Esophagus (tissue), 2 donors: Measurements from ENCODE around the gene BEST3. TPM values are rescaled to one million over a fixed set of nuclear protein-coding genes. Genes with fewer than 3 reads are reported as not detected.

Experiments
- H3K27ac ChIP-seq, 2 donors: one replicate each; pipeline ENCODE4 v1.5.1; 2013; ENCODE audit warnings: low read depth in 2 of 2, mild to moderate bottlenecking in 2 of 2, inconsistent platforms in 1 of 2, low read length in 1 of 2, moderate library complexity in 1 of 2
- H3K27me3 ChIP-seq, 2 donors: one replicate each; pipeline ENCODE4 v1.6.1; 2013; ENCODE audit warnings: low read length in 2 of 2, control low read depth in 1 of 2, mild to moderate bottlenecking in 1 of 2; ENCODE audit not compliant: insufficient read depth in 2 of 2, control insufficient read depth in 1 of 2
- H3K36me3 ChIP-seq, 2 donors: one replicate each; pipeline ENCODE4 v1.6.1; 2013; ENCODE audit warnings: low read length in 1 of 2; ENCODE audit not compliant: control insufficient read depth in 2 of 2, insufficient read depth in 2 of 2
- H3K4me1 ChIP-seq, 2 donors: one replicate each; pipeline ENCODE4 v1.6.1; 2013; ENCODE audit warnings: low read length in 1 of 2; ENCODE audit not compliant: control insufficient read depth in 2 of 2, insufficient read depth in 2 of 2
- H3K4me3 ChIP-seq, 2 donors: one replicate each; pipeline ENCODE4 v1.5.1; 2013; ENCODE audit warnings: low read length in 2 of 2, mild to moderate bottlenecking in 2 of 2, low read depth in 1 of 2, moderate library complexity in 1 of 2
- H3K9me3 ChIP-seq, 2 donors: one replicate each; pipeline ENCODE4 v1.6.1; 2013; ENCODE audit warnings: mild to moderate bottlenecking in 2 of 2, low read depth in 1 of 2, low read length in 1 of 2, moderate library complexity in 1 of 2; ENCODE audit not compliant: control insufficient read depth in 2 of 2, insufficient read depth in 1 of 2
- WGBS, 2 donors: extraction: QIAGEN DNeasy Blood & Tissue Kit; methylation state at CpG; one replicate each; pipeline ENCODE4 v1.1.7; 2013; 5-methylcytosine and 5-hydroxymethylcytosine counted together
- polyA plus RNA-seq, 2 donors: library from polyadenylated mRNA; stranded (reverse); fragments of 200-250 nt; gene quantifications; one replicate each; pipeline ENCODE4 v1.2.3, GENCODE V29; 2013
- donor health status: healthy with polysubstance abuse.
- donor health status: Bipolar disorder and iron deficiency.

BEST3 gene
- polyA plus RNA-seq, 2 donors, result not detected

DNA sequence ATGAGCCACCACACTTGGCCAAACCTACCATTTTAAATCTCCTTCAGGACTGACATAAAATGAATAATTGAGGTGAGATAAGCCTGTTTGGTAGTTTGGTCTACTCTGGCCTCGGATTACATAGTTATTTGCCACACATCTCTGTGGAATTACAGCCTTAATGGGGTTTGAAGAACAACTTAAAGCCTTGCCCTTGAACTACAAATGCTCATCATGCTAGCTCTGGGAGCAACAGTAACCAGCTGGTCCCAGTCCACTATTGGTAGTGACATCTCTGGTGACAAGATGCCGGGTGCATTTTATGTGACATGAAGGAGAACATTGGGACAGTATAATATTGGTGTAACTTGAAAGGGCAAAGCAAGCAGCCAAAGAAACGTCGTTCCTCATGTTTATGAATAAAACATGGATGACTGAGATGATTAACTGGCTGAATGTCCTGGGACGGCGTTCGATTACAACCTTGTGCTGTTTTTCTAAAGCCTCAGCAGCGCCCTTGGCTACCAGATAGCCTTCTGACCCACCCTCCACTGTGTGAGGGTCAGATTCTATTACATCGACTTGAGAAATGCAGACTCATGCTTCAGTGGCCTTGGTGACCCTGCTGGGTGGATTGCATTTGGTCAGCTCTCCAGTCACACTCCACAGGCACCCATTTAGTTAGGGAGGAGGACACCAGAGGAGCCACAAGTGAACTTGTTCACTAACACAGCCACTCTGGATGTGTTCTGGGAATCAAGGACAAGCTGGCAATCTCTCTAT is 41.5 kb downstream of the BEST3 start:
- Histone ChIP-seq H3K36me3 (no peaks in the 10 kb centered on the region), H3K4me1 (peaks cover 2 to 3% of the 10 kb centered on the region in 2 donors), H3K27me3 (no peaks in the 10 kb centered on the region), H3K9me3 (no peaks in the 10 kb centered on the region), H3K4me3 (no peak overlapping the region), H3K27ac (no peak overlapping the region)
- WGBS, 2 donors, result 61 to 75% methylated on average over 9 of the region's 9 CpGs

DNA sequence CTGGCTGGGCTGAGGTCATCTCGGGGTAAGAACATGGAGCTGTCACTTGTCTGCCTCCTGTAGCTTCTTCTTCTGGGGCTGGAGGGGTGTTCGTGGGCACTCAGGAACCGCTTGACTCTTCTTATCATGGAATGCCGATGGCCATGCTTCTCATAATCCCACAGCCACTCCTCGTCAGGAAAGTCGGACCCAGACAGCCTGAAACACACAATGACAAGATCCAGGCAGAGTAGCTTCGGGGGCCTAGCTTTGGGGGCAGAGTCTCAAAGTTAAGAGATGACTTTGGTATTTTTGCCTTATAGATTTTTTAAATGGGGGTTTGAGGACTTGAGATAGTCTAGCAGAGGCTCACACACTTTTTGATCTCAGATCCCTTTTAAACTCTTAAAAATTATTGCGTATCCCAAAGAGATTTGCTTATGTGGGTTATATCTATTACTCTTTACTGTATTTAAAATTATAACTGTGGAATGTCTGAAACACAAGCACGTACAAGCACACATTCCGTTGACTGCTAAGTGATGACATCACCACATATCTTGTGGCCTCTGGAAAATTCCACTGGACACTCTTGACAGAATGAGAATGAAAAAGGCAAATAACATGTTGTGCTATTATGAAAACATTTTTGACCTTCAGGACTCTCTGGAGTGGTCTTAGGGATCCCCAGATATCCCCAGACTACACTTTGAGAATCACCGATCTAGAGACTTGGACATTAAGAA is 43.3 kb downstream of the BEST3 start:
- H3K4me1 ChIP-seq, result peaks cover 2 to 3% of the 10 kb centered on the region in 2 donors
- no peaks in the 10 kb centered on the region for H3K9me3 ChIP-seq
- no peak overlapping the region for H3K27ac ChIP-seq
- H3K36me3 ChIP-seq, result no peaks in the 10 kb centered on the region
- H3K27me3 ChIP-seq, result no peaks in the 10 kb centered on the region
- no peak overlapping the region for H3K4me3 ChIP-seq
- 65 to 68% methylated on average over 11 of the region's 11 CpGs for WGBS, 2 donors

DNA sequence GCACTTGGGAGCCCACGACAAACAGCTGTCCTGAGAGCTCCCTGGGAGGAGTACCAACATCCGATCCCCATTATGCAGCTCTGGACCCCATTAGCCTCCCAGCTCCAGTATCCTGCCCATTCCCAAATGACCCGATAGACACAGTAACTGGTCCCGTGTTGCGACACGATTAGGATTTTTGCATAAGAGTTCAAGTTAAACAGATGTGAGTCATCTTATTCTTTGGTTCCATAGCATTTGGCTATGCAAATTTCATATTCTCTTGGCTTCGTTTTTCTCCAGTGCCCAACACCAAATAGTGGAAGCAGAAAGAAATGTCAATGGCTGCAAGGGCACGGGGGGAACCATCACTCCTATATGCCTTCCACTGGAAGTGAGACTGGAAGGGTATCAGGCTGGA is 45.4 kb downstream of the BEST3 start:
- H3K4me1 ChIP-seq, result peaks cover 2 to 3% of the 10 kb centered on the region in 2 donors
- H3K36me3 ChIP-seq, result no peaks in the 10 kb centered on the region
- H3K27me3 ChIP-seq, result no peaks in the 10 kb centered on the region
- no peak overlapping the region for H3K4me3 ChIP-seq
- no peak overlapping the region for H3K27ac ChIP-seq
- H3K9me3 ChIP-seq, result no peaks in the 10 kb centered on the region
- 74 to 75% methylated on average over 8 of the region's 8 CpGs for WGBS, 2 donors

DNA sequence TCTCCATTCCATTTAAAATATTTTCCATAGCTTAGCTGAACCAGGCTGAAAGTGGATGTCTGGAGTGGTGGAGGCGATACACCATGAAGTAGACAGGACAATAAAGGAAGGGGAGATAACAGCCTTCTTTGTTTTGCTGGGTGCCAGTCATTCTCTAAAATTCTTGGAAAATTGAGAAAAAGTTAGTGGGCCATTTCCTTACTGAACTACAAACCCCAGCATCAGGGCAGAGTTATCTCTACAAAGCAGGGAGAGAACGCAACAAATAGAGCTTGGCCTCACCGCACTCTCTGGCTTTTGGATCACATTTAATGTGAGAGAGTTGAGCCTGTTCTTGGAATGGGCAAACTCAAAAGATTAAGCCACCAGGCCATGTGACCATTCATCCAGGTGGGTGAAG is 47.2 kb downstream of the BEST3 start:
- H3K4me3 ChIP-seq, result no peak overlapping the region
- H3K4me1 ChIP-seq, result peaks cover 0 to 3% of the 10 kb centered on the region in 2 donors
- 92 to 95% methylated on average over 3 of the region's 3 CpGs for WGBS, 2 donors
- H3K36me3 ChIP-seq, result no peaks in the 10 kb centered on the region
- H3K27ac ChIP-seq, result no peak overlapping the region
- no peaks in the 10 kb centered on the region for H3K27me3 ChIP-seq
- H3K9me3 ChIP-seq, result no peaks in the 10 kb centered on the region

GRCh38 chr12:69649529-69649928 is 49.6 kb downstream of the BEST3 start:
- H3K4me3 ChIP-seq, result no peak overlapping the region
- no peaks in the 10 kb centered on the region for H3K27me3 ChIP-seq
- H3K27ac ChIP-seq, result no peak overlapping the region
- H3K9me3 ChIP-seq, result no peaks in the 10 kb centered on the region
- 50 to 61% methylated on average over 4 of the region's 4 CpGs for WGBS, 2 donors
- H3K4me1 ChIP-seq, result no peaks in the 10 kb centered on the region
- H3K36me3 ChIP-seq, result no peaks in the 10 kb centered on the region

- Histone ChIP-seq H3K27ac (no peak overlapping the region), H3K4me3 (no peak overlapping the region), H3K27me3 (no peaks in the 10 kb centered on the region), H3K36me3 (no peaks in the 10 kb centered on the region), H3K9me3 (no peaks in the 10 kb centered on the region), H3K4me1 (no peaks in the 10 kb centered on the region)
- WGBS, 2 donors, result 78 to 79% methylated on average over 3 of the region's 3 CpGs
Measured at GRCh38 chr12:69648476-69648875, 50.6 kb downstream of the BEST3 start.

- Histone ChIP-seq H3K4me3 (no peak overlapping the region), H3K9me3 (no peaks in the 10 kb centered on the region), H3K27me3 (no peaks in the 10 kb centered on the region), H3K4me1 (no peaks in the 10 kb centered on the region), H3K27ac (no peak overlapping the region), H3K36me3 (no peaks in the 10 kb centered on the region)
- 67 to 73% methylated on average over 4 of the region's 4 CpGs for WGBS, 2 donors
Measured at GRCh38 chr12:69647178-69647577, 51.9 kb downstream of the BEST3 start.

DNA sequence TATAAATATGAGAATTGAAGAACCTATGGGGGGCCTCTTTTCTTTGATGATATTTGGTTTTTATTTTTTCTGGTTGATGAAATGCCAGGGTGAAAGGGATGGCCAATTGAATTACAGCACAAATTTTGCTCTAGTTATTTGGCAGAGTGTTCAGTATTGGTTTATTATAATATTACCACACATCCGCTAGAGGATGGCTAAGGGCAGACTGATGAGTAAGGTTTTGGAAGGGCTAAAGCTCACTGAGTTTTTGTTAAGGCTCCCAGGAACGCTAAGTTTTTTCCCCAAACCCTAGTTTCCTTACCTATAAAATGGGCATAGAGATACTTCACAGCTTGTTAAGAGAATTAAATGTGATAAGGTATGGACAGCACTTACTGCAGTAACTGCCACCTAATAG is 54.1 kb downstream of the BEST3 start:
- H3K9me3 ChIP-seq, result no peaks in the 10 kb centered on the region
- WGBS, 2 donors, result 83 to 87% methylated on average over 2 of the region's 2 CpGs
- H3K27ac ChIP-seq, result no peak overlapping the region
- no peak overlapping the region for H3K4me3 ChIP-seq
- no peaks in the 10 kb centered on the region for H3K4me1 ChIP-seq
- H3K27me3 ChIP-seq, result no peaks in the 10 kb centered on the region
- H3K36me3 ChIP-seq, result no peaks in the 10 kb centered on the region

DNA sequence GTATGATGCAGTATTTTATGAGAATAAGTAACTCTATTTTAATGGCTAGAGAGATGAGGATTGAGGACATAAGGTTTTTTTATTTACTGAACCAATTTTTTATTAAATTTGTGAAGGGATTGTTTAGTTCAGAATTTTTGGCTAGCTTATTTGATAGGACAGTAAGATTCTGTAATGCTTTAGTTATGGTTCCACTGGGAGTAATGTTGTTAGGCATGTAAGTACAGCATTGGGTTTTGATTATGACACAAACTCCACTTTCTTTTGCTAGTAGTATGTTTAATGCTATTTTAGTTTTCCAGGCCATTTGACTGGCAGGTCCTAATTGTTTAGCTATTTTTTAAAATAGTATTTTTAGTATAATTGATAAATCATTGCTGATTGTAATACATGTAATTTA is 54.6 kb downstream of the BEST3 start:
- no peaks in the 10 kb centered on the region for H3K4me1 ChIP-seq
- H3K27ac ChIP-seq, result no peak overlapping the region
- H3K27me3 ChIP-seq, result no peaks in the 10 kb centered on the region
- no peaks in the 10 kb centered on the region for H3K36me3 ChIP-seq
- H3K9me3 ChIP-seq, result no peaks in the 10 kb centered on the region
- no peak overlapping the region for H3K4me3 ChIP-seq

DNA sequence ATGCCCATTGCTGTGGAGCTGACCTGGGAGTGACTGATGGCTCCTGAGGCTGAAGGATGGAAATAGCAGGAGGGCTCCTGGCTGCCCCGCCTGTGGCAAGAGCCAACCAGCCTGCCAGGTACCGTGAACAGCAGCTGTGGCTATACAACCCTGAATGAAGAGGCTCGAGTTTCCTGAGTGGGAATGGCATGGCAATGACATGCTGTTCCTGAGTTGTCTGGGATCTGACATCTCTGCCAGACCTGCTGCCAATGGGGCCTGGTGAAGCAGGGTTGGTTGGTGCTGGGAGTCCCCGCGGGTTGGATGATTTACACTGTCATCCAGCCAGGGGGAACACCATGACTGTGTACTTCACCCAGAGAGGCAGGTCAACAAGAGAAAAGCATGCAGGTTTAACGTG is 56.6 kb downstream of the BEST3 start:
- no peaks in the 10 kb centered on the region for H3K9me3 ChIP-seq
- H3K36me3 ChIP-seq, result no peaks in the 10 kb centered on the region
- no peak overlapping the region for H3K4me3 ChIP-seq
- H3K4me1 ChIP-seq, result no peaks in the 10 kb centered on the region
- WGBS, 2 donors, result 78 to 86% methylated on average over 6 of the region's 6 CpGs
- no peak overlapping the region for H3K27ac ChIP-seq
- H3K27me3 ChIP-seq, result no peaks in the 10 kb centered on the region
